HepG2 (cell line): Measurements from ENCODE around the gene PRKCSH. TPM values are rescaled to one million over a fixed set of nuclear protein-coding genes. Genes with fewer than 3 reads are reported as not detected.
A peak's percentile ranks its signal among the peaks of the same experiment; 100 is the strongest.

Experiments
- BORCS8-MEF2B ChIP-seq: sonication (generic); formaldehyde crosslinking; IDR thresholded peaks from 2 replicates; pipeline ENCODE4 v1.8.0; 2022; ENCODE audit warnings: mild to moderate bottlenecking, missing genetic modification reagents
- FOXK1 ChIP-seq: sonication (generic); formaldehyde crosslinking; IDR thresholded peaks from 2 replicates; pipeline ENCODE4 v1.4.0; 2020; ENCODE audit warnings: low read depth, missing genetic modification reagents, borderline replicate concordance
- FOXM1 ChIP-seq: sonication (generic); formaldehyde crosslinking; IDR thresholded peaks from 2 replicates; pipeline ENCODE4 v1.5.0; 2020; ENCODE audit warnings: missing genetic modification reagents
- FOXO4 ChIP-seq: sonication (generic); formaldehyde crosslinking; conservative IDR thresholded peaks from 2 replicates; pipeline ENCODE4 v1.8.1; 2023; ENCODE audit warnings: missing genetic modification reagents
- GATAD1 ChIP-seq: IDR thresholded peaks from 2 replicates; pipeline ENCODE4 v1.6.1; 2016; ENCODE audit warnings: missing genetic modification reagents, missing compliant biosample characterization
- GTF3A ChIP-seq: sonication (generic); formaldehyde crosslinking; conservative IDR thresholded peaks from 2 replicates; pipeline ENCODE4 v1.4.0; 2020; ENCODE audit warnings: mild to moderate bottlenecking, missing genetic modification reagents
- KDM4B ChIP-seq: sonication (generic); formaldehyde crosslinking; IDR thresholded peaks from 2 replicates; pipeline ENCODE4 v1.4.0; 2020; ENCODE audit warnings: missing genetic modification reagents
- MBNL3 ChIP-seq: fragments of 250-450 bp; sonication (Bioruptor Pico); conservative IDR thresholded peaks from 2 replicates; pipeline ENCODE4 v1.8.0; 2022; ENCODE audit warnings: mild to moderate bottlenecking, inconsistent platforms
- MLLT10 ChIP-seq: sonication (generic); formaldehyde crosslinking; IDR thresholded peaks from 2 replicates; pipeline ENCODE4 v1.4.0; 2020; ENCODE audit warnings: missing genetic modification reagents
- NFE2L1 ChIP-seq: sonication (generic); formaldehyde crosslinking; IDR thresholded peaks from 2 replicates; pipeline ENCODE4 v1.4.0; 2020; ENCODE audit warnings: missing genetic modification reagents, mild to moderate bottlenecking, borderline replicate concordance
- NR2F2 ChIP-seq: IDR thresholded peaks from 2 replicates; pipeline ENCODE4 v1.6.1; 2012; ENCODE audit warnings: low read depth, inconsistent platforms, borderline replicate concordance
- RBM39 ChIP-seq: fragments of 200-400 bp; formaldehyde crosslinking; IDR thresholded peaks from one replicate; pipeline ENCODE4 v1.6.1; 2018; ENCODE audit warnings: antibody characterized with exemption, mild to moderate bottlenecking, low read depth, low read length; ENCODE audit not compliant: poor library complexity, severe bottlenecking
- REPIN1 ChIP-seq: sonication (generic); formaldehyde crosslinking; IDR thresholded peaks from 2 replicates; pipeline ENCODE4 v1.8.0; 2022; ENCODE audit warnings: missing genetic modification reagents, low read depth, mild to moderate bottlenecking, borderline replicate concordance
- SALL1 ChIP-seq: sonication (generic); formaldehyde crosslinking; IDR thresholded peaks from 2 replicates; pipeline ENCODE4 v1.8.0; 2022; ENCODE audit warnings: mild to moderate bottlenecking, missing genetic modification reagents
- SIN3B ChIP-seq: fragments of 150-350 bp; IDR thresholded peaks from 2 replicates; pipeline ENCODE4 v1.6.1; 2014; ENCODE audit warnings: low read length
- SMAD1 ChIP-seq: sonication (generic); formaldehyde crosslinking; IDR thresholded peaks from 2 replicates; pipeline ENCODE4 v1.4.0; 2020; ENCODE audit warnings: missing genetic modification reagents, low read depth, mild to moderate bottlenecking, borderline replicate concordance
- THAP8 ChIP-seq: sonication (generic); formaldehyde crosslinking; IDR thresholded peaks from 2 replicates; pipeline ENCODE4 v1.5.1; 2020; ENCODE audit warnings: missing genetic modification reagents, mild to moderate bottlenecking, borderline replicate concordance
- ZBTB39 ChIP-seq: sonication (generic); formaldehyde crosslinking; IDR thresholded peaks from 2 replicates; pipeline ENCODE4 v1.5.0; 2020; ENCODE audit warnings: missing genetic modification reagents
- ZBTB44 ChIP-seq: sonication (generic); formaldehyde crosslinking; IDR thresholded peaks from 2 replicates; pipeline ENCODE4 v1.4.0; 2020; ENCODE audit warnings: missing genetic modification reagents
- ZFP90 ChIP-seq: sonication (generic); formaldehyde crosslinking; IDR thresholded peaks from 2 replicates; pipeline ENCODE4 v1.8.0; 2022; ENCODE audit warnings: missing genetic modification reagents, mild to moderate bottlenecking, inconsistent platforms, borderline replicate concordance
- ZNF468 ChIP-seq: sonication (generic); formaldehyde crosslinking; IDR thresholded peaks from 2 replicates; pipeline ENCODE4 v1.8.0; 2022; ENCODE audit warnings: mild to moderate bottlenecking, moderate library complexity, missing genetic modification reagents
- ZNF510 ChIP-seq: sonication (generic); formaldehyde crosslinking; IDR thresholded peaks from 2 replicates; pipeline ENCODE4 v1.4.0; 2020; ENCODE audit warnings: low read depth, mild to moderate bottlenecking, missing genetic modification reagents
- ZNF772 ChIP-seq: sonication (generic); formaldehyde crosslinking; IDR thresholded peaks from 2 replicates; pipeline ENCODE4 v1.5.0; 2020; ENCODE audit warnings: mild to moderate bottlenecking, missing genetic modification reagents
- ZNF775 ChIP-seq: sonication (generic); formaldehyde crosslinking; IDR thresholded peaks from 2 replicates; pipeline ENCODE4 v1.4.0; 2020; ENCODE audit warnings: missing genetic modification reagents, mild to moderate bottlenecking, moderate library complexity, borderline replicate concordance
- ZSCAN31 ChIP-seq: sonication (generic); formaldehyde crosslinking; IDR thresholded peaks from 2 replicates; pipeline ENCODE4 v1.5.0; 2020; ENCODE audit warnings: low read depth, mild to moderate bottlenecking, missing genetic modification reagents
- polyA plus RNA-seq, 8 experiments: library from polyadenylated mRNA; depleted of rRNA in 3 of 8; stranded (reverse) in 7 of 8; unstranded in 1 of 8; fragments of >200 nt; fragmentation: Illumina TruSeq in 4 of 8; extraction: Trizol in 4 of 8; gene quantifications; 2 replicates each; pipeline versions ENCODE4 v1.2.1 to v1.2.3, GENCODE V29; 2011 to 2016; ENCODE audit warnings: low read depth in 4 of 8, missing spikeins in 1 of 8, mixed read lengths in 1 of 8; ENCODE audit not compliant: insufficient read depth in 1 of 8
- total RNA-seq, 5 experiments: library from RNA; depleted of rRNA; stranded (reverse); fragments of >200 nt; fragmentation: Illumina TruSeq; extraction: Trizol; gene quantifications; 2 replicates each; pipeline ENCODE4 v1.2.3, GENCODE V29; 2016; ENCODE audit warnings: low read depth in 1 of 5

PRKCSH gene
- total and polyA plus RNA-seq, 2 of the 13 experiments (the other 11 are each of a cell fraction or from before 2014, with no cell fraction given): 85.1 to 125 TPM

GRCh38 chr19:11482384-11483050, 47.1 kb downstream of the PRKCSH start (continued):
- TF ChIP-seq ZSCAN31 (CRISPR knock-in tag): peak; percentile 91
- TF ChIP-seq ZNF775: no peak
- peak; percentile 27 for TF ChIP-seq RBM39
- no peak for TF ChIP-seq FOXO4 (CRISPR knock-in tag)
- TF ChIP-seq SMAD1: 0 out of 2 replicates have a peak, but pooled peaks have one; percentile 41
- no peak for TF ChIP-seq ZNF468 (CRISPR knock-in tag)
- TF ChIP-seq ZNF510 (CRISPR knock-in tag): no peak
- peak; percentile 92 for TF ChIP-seq REPIN1 (CRISPR knock-in tag)
- TF ChIP-seq NR2F2: no peak; the same call in 1 of the 2 replicates
- no peak; the same call in 1 of the 2 replicates for TF ChIP-seq ZBTB39 (CRISPR knock-in tag)
- TF ChIP-seq SALL1: peak; percentile 82
- no peak for TF ChIP-seq FOXK1 (CRISPR knock-in tag)
- 0 out of 2 replicates have a peak, but pooled peaks have one; percentile 64 for TF ChIP-seq ZBTB44 (CRISPR knock-in tag)
- TF ChIP-seq THAP8 (CRISPR knock-in tag): no peak
- TF ChIP-seq NFE2L1 (CRISPR knock-in tag): 0 out of 2 replicates have a peak, but pooled peaks have one; percentile 40
- TF ChIP-seq GTF3A (CRISPR knock-in tag): no peak
- TF ChIP-seq SIN3B: no peak
- TF ChIP-seq KDM4B (CRISPR knock-in tag): no peak
- TF ChIP-seq BORCS8-MEF2B (CRISPR knock-in tag): peak; percentile 96
- no peak for TF ChIP-seq MBNL3 (CRISPR knock-in tag)
- no peak for TF ChIP-seq FOXM1
- TF ChIP-seq ZFP90: peak; percentile 65; the same call in 1 of the 2 replicates
- peak; percentile 50; the same call in 1 of the 2 replicates for TF ChIP-seq GATAD1 (CRISPR knock-in tag)
- TF ChIP-seq MLLT10 (CRISPR knock-in tag): no peak
- peak; percentile 55; the same call in 1 of the 2 replicates for TF ChIP-seq ZNF772 (CRISPR knock-in tag)
